Measurements from ENCODE around the gene CBX5. TPM values are rescaled to one million over a fixed set of nuclear protein-coding genes. Genes with fewer than 3 reads are reported as not detected.
"Not testable (repeated sequence)": the region's sequence is repeated elsewhere in the genome, so short reads cannot be mapped to it uniquely, and the experiment has no call there.

Gene CBX5
- 15.5 to 25.8 TPM (median 23.3 TPM) in 3 replicates for polyA plus RNA-seq
- 20.2 TPM for polyA plus RNA-seq (2011; ENCODE audit: low read depth)
- 9.9 and 17.5 TPM in 2 replicates for polyA plus RNA-seq (2011; cell fraction: cytosol; rRNA removed)
- polyA plus RNA-seq (2011; cell fraction: nucleus; rRNA removed): 19.6 and 22.4 TPM in 2 replicates
- polyA plus RNA-seq (2012; ENCODE audit: low replicate concordance): 9.0 and 20.1 TPM in 2 replicates
- 32.0 to 66.7 TPM (median 33.1 TPM) in 3 replicates for polyA minus RNA-seq
- 20.5 TPM for polyA minus RNA-seq (2011; cell fraction: cytosol; rRNA and poly(A)+ RNA removed)
- polyA minus RNA-seq (2011; cell fraction: nucleus; rRNA and poly(A)+ RNA removed): 14.8 and 32.6 TPM in 2 replicates

- H3K4me1 ChIP-seq (ENCODE audit: control insufficient read depth, extremely low read depth, insufficient read depth, low read length): peaks cover 30% of the 10 kb centered on the region
- H3K36me3 ChIP-seq (ENCODE audit: control insufficient read depth in 2 of 2, extremely low read depth in 1 of 2, insufficient read depth in 2 of 2, low read length in 2 of 2): peaks cover 8 to 33% of the 10 kb centered on the region in 2 experiments
- no peaks in the 10 kb centered on the region for H3K9me1 ChIP-seq (ENCODE audit: control insufficient read depth, extremely low read depth, insufficient read depth, low read length)
- peak within 1 kb of the TSS; percentile 98 for H2AFZ ChIP-seq (ENCODE audit: control insufficient read depth, low read length)
- peak within 1 kb of the TSS; percentile 71 to 98 (median 92) for H3K4me3 ChIP-seq (ENCODE audit: control insufficient read depth in 2 of 3, extremely low read depth in 1 of 3, insufficient read depth in 2 of 3, low read depth in 1 of 3, low read length in 3 of 3)
- H3K79me2 ChIP-seq (ENCODE audit: control insufficient read depth, insufficient read depth, low read length): peaks cover 84% of the 10 kb centered on the region
- DNase-seq (ENCODE audit: low read depth, low spot score) (peak; percentile 99), FAIRE-seq (peak; percentile 43)
- H3K27ac ChIP-seq (ENCODE audit: control insufficient read depth, insufficient read depth, low read length): peak within 1 kb of the TSS; percentile 100
- H3K4me2 ChIP-seq (ENCODE audit: control insufficient read depth, extremely low read depth, insufficient read depth, low read depth, low read length): peak within 1 kb of the TSS; percentile 98
- no peaks in the 10 kb centered on the region for H3K27me3 ChIP-seq (ENCODE audit: control insufficient read depth, extremely low read depth, insufficient read depth, low read length)
- peaks cover 23% of the 10 kb centered on the region for H4K20me1 ChIP-seq (ENCODE audit: control insufficient read depth, extremely low read depth, insufficient read depth, low read length)
- no peak for TF ChIP-seq EZH2 (IDR thresholded peaks at IDR 0.05; ENCODE audit: low read length)
- TF ChIP-seq, protein P1, sequence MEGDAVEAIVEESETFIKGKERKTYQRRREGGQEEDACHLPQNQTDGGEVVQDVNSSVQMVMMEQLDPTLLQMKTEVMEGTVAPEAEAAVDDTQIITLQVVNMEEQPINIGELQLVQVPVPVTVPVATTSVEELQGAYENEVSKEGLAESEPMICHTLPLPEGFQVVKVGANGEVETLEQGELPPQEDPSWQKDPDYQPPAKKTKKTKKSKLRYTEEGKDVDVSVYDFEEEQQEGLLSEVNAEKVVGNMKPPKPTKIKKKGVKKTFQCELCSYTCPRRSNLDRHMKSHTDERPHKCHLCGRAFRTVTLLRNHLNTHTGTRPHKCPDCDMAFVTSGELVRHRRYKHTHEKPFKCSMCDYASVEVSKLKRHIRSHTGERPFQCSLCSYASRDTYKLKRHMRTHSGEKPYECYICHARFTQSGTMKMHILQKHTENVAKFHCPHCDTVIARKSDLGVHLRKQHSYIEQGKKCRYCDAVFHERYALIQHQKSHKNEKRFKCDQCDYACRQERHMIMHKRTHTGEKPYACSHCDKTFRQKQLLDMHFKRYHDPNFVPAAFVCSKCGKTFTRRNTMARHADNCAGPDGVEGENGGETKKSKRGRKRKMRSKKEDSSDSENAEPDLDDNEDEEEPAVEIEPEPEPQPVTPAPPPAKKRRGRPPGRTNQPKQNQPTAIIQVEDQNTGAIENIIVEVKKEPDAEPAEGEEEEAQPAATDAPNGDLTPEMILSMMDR (optimal IDR thresholded peaks at IDR 0.05 in 1 of 3, IDR thresholded peaks at IDR 0.05 in 1 of 3, conservative IDR thresholded peaks at IDR 0.05 in 1 of 3; ENCODE audit: extremely low read depth in 1 of 3, insufficient read depth in 2 of 3, low read length in 3 of 3): no peak
- peak within 1 kb of the TSS; percentile 100 for H3K9ac ChIP-seq (ENCODE audit: control insufficient read depth, extremely low read depth, insufficient read depth, low read length)
- dilution Hi-C loops (cut with MboI; ENCODE audit: extremely low pct_ligation_motif_present, low sequenced_read_pairs): no loop called here
- no peaks in the 10 kb centered on the region for H3K9me3 ChIP-seq (ENCODE audit: control insufficient read depth, low read depth, low read length)
These were observed at the start of gene CBX5 for GRCh38 chr12:54279632-54280467. CBX5 (minus strand) TSS chr12:54280122; CDS start chr12:54257650, 22,472 bp downstream.

DNA sequence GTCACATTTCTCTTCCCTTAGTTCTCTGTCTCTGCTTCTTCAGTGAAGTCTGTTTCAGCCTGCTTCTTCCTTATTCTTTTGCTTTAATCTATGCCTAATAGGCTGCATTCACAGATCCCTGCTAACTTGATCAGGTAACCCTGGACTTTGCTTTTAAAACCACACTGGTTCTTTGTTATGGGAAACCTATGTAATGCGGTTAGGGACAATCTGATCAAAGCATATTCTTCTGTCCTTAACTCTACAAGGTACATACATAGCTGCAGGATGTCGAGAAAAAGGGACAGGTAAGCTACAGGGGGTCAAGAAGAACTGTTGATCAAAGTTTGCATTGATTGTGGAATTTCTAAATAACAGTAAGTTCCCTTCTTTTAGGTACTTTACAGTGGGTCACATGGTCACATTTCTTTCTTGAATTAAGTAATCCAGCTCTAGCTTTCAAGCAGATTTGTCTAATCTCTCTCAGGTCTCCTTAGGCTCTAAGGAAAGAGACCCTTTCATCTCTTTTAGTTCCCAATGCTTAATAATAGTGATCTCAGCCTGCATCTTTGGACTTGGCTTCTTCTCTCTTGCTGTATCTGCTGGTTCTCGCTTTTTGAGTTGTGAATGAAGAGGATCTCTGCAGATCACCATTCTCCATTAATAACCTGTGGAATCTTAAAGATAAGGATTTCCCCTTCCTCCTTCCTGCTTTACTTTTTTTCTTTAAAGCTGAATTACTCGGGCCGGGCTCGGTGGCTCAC, 48.8 kb upstream of the CBX5 start:
- TF ChIP-seq, protein P1 (optimal IDR thresholded peaks at IDR 0.05 in 1 of 3, IDR thresholded peaks at IDR 0.05 in 1 of 3, conservative IDR thresholded peaks at IDR 0.05 in 1 of 3; ENCODE audit: extremely low read depth in 1 of 3, insufficient read depth in 2 of 3, low read length in 3 of 3): no peak
- TF ChIP-seq EZH2 (IDR thresholded peaks at IDR 0.05; ENCODE audit: low read length): no peak
- no peaks in the 10 kb centered on the region for H3K27me3 ChIP-seq (ENCODE audit: control insufficient read depth, extremely low read depth, insufficient read depth, low read length)
- no peaks in the 10 kb centered on the region for H3K9me3 ChIP-seq (ENCODE audit: control insufficient read depth, low read depth, low read length)
- no peak overlapping the region for H3K27ac ChIP-seq (ENCODE audit: control insufficient read depth, insufficient read depth, low read length)
- no peak overlapping the region for H3K9ac ChIP-seq (ENCODE audit: control insufficient read depth, extremely low read depth, insufficient read depth, low read length)
- no peak overlapping the region for H2AFZ ChIP-seq (ENCODE audit: control insufficient read depth, low read length)
- H3K4me3 ChIP-seq (ENCODE audit: control insufficient read depth in 2 of 3, extremely low read depth in 1 of 3, insufficient read depth in 2 of 3, low read depth in 1 of 3, low read length in 3 of 3): no peak overlapping the region
- no peak for FAIRE-seq
- peaks cover 49% of the 10 kb centered on the region for H3K79me2 ChIP-seq (ENCODE audit: control insufficient read depth, insufficient read depth, low read length)
- dilution Hi-C loops (cut with MboI; ENCODE audit: extremely low pct_ligation_motif_present, low sequenced_read_pairs): no loop called here
- no peak for DNase-seq (ENCODE audit: low read depth, low spot score)
- H4K20me1 ChIP-seq (ENCODE audit: control insufficient read depth, extremely low read depth, insufficient read depth, low read length): no peaks in the 10 kb centered on the region
- no peak overlapping the region for H3K4me2 ChIP-seq (ENCODE audit: control insufficient read depth, extremely low read depth, insufficient read depth, low read depth, low read length)
- H3K4me1 ChIP-seq (ENCODE audit: control insufficient read depth, extremely low read depth, insufficient read depth, low read length): peaks cover 20% of the 10 kb centered on the region
- H3K36me3 ChIP-seq (ENCODE audit: control insufficient read depth in 2 of 2, extremely low read depth in 1 of 2, insufficient read depth in 2 of 2, low read length in 2 of 2): peaks cover 3 to 10% of the 10 kb centered on the region in 2 experiments
- no peaks in the 10 kb centered on the region for H3K9me1 ChIP-seq (ENCODE audit: control insufficient read depth, extremely low read depth, insufficient read depth, low read length)

GRCh38 chr12:54325442-54326109, 45.7 kb upstream of the CBX5 start:
- H3K36me3 ChIP-seq (ENCODE audit: control insufficient read depth in 2 of 2, extremely low read depth in 1 of 2, insufficient read depth in 2 of 2, low read length in 2 of 2); H3K9me3 ChIP-seq (ENCODE audit: control insufficient read depth, low read depth, low read length); dilution Hi-C loops (cut with MboI; ENCODE audit: extremely low pct_ligation_motif_present, low sequenced_read_pairs); DNase-seq (ENCODE audit: low read depth, low spot score); H4K20me1 ChIP-seq (ENCODE audit: control insufficient read depth, extremely low read depth, insufficient read depth, low read length); FAIRE-seq; H3K27me3 ChIP-seq (ENCODE audit: control insufficient read depth, extremely low read depth, insufficient read depth, low read length); H3K9me1 ChIP-seq (ENCODE audit: control insufficient read depth, extremely low read depth, insufficient read depth, low read length): not testable (repeated sequence)
- Histone ChIP-seq H3K4me3 (ENCODE audit: control insufficient read depth in 2 of 3, extremely low read depth in 1 of 3, insufficient read depth in 2 of 3, low read depth in 1 of 3, low read length in 3 of 3) (peak overlapping the region; percentile 78 to 99 (median 91)), H3K9ac (ENCODE audit: control insufficient read depth, extremely low read depth, insufficient read depth, low read length) (peak overlapping the region; percentile 99), H2AFZ (ENCODE audit: control insufficient read depth, low read length) (peak overlapping the region; percentile 86), H3K27ac (ENCODE audit: control insufficient read depth, insufficient read depth, low read length) (peak overlapping the region; percentile 98), H3K4me1 (ENCODE audit: control insufficient read depth, extremely low read depth, insufficient read depth, low read length) (peaks cover 12% of the 10 kb centered on the region), H3K4me2 (ENCODE audit: control insufficient read depth, extremely low read depth, insufficient read depth, low read depth, low read length) (peak overlapping the region; percentile 94), H3K79me2 (ENCODE audit: control insufficient read depth, insufficient read depth, low read length) (peaks cover 29% of the 10 kb centered on the region)

All from keratinocyte (primary cell).